EH (cell line): ENCODE data around the gene ASPHD1.

Experiments used
- DNase-seq: peaks from one replicate; pipeline ENCODE4 v3.0.0-alpha.2; 2015; ENCODE audit warnings: low read depth

ASPHD1 gene

DNA sequence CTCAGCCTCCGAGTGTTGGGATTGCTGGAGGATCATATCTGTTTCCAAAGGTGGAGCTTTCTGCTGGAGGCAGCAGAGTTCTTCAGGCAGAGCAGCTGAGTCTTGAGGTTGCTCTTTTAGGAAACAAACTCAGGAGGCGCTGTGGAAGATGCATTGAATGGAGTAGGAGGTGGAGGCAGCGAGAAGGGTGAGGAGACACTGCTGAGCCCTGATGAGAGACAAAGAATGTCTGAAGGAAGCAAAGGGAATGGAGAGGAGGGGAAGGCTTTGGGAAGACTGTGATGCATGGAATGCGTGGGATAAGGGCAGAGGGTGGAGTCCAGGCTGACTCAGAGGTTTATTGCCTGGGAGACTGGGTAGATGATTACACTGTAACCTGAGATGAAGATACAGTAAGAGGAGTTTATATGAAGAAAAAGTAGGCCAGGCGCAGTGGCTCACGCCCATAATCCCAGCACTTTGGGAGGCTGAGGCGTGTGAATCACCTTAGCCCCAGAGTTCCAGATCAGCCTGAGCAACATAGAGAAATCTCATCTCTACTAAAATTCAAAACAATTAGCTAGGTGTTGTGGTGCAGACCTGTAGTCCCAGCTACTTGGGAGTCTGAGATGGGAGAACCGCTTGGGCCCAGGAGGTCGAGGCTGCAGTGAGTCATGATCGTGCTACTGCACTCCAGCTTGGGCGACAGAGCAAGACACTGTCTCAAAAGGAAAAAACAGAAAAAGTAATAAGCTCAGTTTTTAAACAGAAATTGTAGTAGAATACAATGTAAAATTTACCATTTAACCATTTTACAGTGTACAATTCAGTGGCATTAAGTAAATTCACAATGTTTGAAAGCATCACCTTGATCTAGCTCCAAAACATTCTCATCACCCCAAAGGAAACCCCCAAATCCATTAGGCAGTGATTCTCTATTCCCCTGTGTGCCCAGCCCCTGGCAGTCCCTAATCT lies 43.8 kb downstream of the ASPHD1 start:
- DNase-seq = peak; percentile 100

DNA sequence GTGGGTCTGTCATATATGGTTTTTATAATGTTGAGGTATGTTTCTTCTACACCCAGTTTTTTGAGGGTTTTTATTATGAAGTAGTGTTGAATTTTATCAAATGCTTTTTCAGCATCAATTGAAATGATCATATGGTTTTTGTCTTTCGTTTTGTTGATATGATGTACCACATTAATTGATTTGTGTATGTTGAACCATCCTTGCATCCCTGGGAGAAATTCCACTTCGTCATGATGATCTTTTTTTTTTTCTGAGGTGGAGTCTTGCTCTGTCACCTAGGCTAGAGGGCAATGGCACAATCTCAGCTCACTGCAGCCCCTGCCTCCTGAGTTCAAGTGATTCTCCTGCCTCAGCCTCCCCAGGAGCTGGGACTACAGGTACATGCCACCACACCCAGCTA lies 47.6 kb downstream of the ASPHD1 start:
- DNase-seq = no peak

- DNase-seq = no peak
Observed at GRCh38 chr16:29950806-29951461, 50.6 kb downstream of the ASPHD1 start.

GRCh38 chr16:29951625-29952365 lies 51.5 kb downstream of the ASPHD1 start:
- no peak for DNase-seq
